Fibroblast of skin of left biceps (primary cell): ENCODE results near the gene SLC25A5.
"Not testable (repeated sequence)": the region's sequence is repeated elsewhere in the genome, so short reads cannot be mapped to it uniquely, and the experiment has no call there.

Experiments used
- DNase-seq, 2 experiments: peaks; one replicate each; pipeline ENCODE4 v3.0.0-alpha.2; 2013; ENCODE audit warnings: low read depth in 2 of 2

Gene SLC25A5

DNA sequence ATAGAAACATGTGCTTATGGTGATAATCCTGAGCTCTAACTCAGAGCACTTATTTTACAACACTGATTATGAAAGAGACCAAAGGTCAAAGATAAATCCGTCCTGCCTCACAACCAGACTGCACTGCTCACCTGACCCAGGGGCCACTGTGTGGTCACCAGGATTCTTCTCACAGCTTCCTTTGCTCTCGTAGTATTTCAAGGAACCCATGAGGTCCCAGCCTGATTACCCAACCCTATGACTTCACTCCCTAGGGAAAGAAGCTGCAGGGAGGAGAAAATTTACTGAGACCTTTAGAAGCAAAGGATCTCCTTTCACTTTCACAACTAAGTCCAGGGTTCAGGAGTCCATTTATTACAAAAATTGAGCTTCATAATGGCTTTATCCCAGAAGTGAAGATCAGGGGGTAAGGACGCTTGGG, 9.6 kb downstream of the SLC25A5 start:
- DNase-seq = no peak

DNA sequence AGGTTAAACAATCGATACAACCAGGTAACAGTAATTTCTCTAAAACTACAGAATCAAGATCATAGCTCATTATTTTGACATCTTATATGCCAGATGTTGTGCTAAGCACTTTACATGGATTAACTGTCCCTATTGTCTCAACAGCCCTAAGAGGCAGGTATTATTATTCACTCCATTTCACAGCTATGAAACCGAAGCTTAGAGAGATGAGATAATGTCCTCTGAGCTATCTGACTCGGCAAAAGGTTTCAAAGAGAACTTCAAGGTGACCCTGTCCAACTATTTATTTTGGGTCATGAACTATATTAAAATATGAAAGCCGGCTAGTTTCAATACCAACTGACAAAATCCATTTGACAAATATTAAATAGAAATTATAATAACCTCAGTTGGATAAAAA, 10.3 kb downstream of the SLC25A5 start:
- no peak for DNase-seq

DNA sequence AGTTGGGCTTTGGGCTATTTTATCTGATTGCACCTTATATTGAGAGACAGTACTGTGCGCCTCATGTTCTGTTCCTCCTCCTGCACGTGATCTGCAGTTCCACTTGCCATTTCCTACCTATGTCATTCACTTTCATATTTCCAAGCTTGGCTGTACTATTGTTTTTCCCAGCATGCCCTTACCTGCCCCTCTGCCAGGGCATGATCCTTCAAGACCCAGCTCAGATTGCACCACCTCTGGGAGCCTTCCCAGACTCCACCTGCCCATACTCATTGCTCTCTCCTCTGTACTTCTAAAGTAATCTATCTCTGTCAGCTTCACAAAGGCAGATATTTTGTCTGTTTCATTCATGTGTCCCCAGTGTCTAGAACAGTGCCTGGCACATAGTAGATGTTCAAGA, 11.6 kb downstream of the SLC25A5 start:
- DNase-seq = no peak

DNA sequence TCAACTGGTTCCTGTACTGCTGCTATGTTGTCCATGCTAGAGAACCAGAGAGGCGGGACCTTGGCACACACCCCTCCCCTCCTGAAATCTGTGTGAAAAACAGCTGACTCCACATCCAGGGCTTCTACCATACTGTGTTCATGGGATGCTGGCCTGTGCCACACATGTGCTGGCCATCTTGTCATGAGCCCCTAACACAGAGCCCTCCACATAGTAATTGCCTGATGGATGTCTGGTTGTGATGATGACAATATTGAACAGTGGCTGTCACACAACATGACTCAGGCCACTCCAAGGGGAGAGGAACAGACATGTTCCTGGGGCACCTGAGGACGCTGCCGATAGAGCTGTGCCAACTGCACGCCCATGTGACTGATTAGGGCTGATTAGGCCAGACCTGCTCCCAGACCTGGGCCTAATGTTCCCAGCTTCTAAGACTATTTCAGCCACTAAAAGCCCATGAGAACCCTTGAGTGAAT, 13.1 kb downstream of the SLC25A5 start:
- DNase-seq = no peak

DNA sequence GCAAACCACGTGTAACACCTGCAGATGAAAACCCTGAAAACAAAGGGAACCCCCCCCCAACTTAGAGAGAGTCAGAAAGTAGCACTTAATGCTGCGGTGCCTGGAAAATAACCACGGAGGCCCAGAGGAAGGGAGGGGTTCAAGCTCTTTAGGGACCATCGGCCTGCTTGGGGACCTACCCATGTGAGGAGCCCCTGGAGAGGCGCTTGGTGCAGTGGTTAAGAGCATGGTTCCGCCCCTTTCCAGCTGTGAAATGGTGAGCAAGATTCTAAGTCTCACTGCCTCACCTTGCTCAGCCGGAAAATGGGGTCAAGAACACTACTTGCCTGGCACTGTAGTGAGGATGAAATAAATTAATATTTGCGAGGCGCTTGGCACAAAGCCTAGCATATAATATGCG, 13.8 kb downstream of the SLC25A5 start:
- no peak for DNase-seq

DNA sequence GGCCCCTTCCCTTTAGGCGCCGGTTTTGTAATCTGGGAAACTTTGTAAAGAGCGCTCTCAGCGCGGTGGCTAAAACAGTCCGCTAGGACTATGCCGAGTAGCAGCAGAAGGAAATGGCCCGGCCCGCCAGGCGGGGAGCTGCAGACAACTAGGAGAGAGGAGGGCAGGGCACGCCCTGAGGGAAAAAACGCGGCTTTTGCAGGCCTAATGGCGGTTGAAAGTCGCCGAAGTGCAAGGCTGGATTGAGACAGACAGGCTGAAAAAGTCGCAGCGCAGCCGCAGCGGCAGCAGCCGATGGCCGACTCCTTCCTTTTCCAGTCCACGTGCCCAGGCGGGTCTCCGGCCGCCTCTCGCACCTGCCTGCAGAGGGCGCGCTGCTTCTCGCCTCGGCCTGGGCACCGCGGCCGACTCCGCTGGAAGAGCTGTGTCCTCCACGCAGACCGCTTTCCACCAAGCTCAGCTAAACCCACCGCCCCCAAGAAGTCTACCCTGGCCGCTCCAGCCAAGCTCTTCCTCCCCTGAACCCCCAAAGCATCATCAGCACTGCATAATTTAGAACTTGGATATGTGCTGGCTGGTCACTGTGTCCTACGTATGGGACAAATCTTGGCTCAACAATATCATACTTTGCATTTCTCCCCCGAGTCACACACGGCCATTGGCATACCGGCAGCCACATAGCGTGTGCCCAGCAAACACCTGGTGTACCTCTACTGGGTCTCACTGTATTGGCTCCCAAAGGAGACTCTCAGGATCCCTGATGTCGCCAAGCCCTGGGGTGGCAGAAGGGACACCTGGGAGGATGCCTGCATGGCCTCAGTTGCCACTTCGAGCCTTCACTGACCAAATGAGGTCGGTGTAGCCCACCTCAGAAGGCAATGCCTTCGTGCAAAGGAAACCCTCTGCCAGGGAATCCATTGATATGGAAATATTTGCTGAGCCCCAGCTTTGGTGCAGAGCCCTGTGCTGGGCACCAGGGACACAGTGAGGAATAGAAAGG, 14.5 kb downstream of the SLC25A5 start:
- DNase-seq = no peak

DNA sequence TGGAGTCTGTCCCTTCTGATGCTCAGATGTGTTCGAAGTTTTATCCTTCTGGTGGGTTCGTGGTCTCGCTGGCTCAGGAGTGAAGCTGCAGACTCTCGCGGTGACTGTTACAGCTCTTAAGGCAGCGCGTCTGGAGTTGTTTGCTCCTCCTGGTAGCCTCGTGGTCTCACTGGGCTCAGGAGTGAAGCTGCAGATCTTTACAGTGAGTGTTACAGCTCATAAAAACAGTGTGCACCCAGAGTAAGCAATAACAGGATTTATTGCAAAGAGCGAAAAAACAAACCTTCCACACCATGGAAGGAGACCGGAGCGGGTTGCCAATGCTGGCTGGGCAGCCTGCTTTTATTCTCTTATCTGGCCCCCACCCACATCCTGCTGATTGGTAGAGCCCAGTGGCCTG, 18.5 kb downstream of the SLC25A5 start:
- DNase-seq = no peak

DNA sequence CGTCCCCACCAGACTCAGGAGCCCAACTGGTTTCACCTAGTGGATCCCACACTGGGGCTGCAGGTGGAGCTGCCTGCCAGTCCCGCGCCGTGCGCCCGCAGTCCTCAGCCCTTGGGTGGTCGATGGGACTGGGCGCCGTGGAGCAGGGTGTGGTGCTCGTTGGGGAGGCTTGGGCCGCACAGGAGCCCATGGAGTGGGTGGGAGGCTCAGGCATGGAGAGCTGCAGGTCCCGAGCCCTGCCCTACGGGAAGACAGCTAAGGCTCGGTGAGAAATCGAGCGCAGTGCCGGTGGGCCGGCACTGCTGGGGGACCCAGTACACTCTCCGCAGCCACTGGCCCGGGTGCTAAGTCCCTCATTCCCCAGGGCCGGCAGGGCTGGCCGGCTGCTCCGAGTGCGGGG, 19.5 kb downstream of the SLC25A5 start:
- DNase-seq = not testable (repeated sequence)

DNA sequence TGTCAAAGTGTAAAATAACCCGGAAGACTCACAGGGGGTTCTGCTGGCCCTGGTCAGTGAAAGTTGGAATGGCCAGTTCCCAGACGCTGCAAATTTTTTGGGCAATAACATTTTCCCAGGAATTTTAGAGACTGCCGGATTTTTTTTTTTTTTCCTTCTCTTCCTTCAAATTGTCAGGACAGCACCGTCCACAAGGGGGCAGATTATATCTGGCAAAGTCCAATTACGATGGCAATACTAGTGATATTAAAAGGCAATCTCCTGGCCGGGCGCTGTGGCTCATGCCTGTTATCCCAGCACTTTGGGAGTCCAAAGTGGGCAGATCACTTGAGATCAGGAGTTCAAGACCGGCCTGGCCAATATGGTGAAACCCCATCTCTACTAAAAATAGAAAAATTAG, 20.5 kb downstream of the SLC25A5 start:
- no peak for DNase-seq

DNA sequence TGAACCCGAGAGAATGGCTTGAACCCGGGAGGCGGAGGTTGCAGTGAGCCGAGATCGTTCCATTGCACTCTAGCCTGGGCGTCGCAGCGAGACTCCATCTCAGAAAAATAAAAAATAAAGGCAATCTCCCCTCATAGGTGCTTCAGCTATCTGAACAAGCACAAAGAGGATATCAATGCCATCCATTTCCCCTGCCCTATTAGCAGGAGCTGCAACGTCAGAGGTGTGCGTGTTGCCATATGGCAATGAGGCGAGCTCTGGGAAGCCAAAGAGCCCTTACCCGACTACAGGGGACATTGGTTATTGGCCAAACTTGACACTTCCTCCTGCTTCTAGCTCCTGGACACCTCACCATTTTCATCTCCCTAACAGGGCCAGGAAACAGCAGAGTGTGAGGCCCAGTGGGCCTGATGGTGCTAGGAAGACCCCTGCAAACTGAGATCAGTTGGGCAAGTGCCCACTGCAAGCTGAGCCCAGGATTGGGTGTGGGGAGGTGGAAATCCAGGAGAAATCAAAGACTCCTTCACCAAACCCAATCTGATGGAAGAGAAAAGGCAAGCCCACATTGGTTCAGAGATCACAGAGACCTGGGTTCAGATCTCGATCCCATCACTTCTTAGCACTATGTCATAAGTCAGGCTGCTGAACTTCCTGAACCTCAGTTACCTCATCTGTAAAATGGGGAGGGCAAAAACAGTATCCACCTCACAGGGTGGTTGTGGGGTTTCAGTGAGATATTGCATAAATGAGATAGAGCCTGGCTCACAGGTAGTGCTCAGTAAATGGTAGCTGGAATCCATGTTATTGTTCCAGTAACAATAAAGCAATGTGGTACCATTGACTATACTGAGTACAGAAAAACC, 21.2 kb downstream of the SLC25A5 start:
- no peak for DNase-seq

DNA sequence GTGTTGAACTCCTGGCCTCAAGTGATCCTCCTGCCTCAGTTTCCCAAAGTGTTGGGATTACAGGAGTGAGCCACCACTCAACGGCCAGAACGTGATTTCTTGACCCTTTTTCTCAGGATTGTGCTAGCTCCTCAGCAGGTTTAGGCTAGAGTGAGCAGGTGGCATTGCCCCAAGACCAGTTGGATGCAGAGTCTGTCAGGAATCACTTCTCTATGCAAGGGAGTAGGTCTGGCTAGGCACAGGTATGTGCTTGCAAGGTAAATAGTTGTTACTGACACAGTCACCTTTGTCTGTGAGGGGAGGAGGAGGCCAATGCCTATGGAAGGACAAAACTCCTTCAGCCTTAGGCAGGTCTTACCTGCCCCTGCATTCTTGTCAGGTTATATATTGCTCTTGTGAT, 24.2 kb downstream of the SLC25A5 start:
- no peak for DNase-seq

DNA sequence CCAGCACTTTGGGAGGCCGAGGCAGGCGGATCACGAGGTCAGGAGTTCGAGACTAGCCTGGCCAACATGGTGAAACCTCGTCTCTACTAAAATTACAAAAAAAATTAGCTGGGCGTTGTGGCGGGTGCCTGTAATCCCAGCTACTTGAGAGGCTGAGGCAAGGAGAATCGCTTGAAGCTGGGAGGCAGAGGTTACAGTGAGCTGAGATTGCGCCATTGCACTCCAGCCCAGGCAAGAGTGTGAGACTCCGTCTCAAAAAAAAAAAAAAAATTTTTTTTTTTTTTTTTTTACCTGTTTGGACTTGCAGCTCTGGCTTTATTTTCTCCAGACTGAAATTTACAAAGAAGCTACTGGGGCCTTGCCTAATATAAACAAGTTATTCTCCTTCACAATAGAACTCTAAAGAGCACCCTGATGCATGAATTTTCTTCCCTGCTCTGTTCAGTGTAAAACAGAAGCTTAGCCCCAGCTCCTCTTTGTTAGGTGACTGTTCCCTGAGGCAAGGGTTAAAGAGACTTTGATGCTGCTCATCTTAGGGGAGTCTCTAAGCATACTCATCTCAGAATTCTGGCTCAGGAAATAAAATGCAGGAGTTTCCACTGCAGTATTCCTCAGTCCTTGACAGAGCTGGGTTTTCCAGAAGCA, 25.7 kb downstream of the SLC25A5 start:
- not testable (repeated sequence) for DNase-seq

DNA sequence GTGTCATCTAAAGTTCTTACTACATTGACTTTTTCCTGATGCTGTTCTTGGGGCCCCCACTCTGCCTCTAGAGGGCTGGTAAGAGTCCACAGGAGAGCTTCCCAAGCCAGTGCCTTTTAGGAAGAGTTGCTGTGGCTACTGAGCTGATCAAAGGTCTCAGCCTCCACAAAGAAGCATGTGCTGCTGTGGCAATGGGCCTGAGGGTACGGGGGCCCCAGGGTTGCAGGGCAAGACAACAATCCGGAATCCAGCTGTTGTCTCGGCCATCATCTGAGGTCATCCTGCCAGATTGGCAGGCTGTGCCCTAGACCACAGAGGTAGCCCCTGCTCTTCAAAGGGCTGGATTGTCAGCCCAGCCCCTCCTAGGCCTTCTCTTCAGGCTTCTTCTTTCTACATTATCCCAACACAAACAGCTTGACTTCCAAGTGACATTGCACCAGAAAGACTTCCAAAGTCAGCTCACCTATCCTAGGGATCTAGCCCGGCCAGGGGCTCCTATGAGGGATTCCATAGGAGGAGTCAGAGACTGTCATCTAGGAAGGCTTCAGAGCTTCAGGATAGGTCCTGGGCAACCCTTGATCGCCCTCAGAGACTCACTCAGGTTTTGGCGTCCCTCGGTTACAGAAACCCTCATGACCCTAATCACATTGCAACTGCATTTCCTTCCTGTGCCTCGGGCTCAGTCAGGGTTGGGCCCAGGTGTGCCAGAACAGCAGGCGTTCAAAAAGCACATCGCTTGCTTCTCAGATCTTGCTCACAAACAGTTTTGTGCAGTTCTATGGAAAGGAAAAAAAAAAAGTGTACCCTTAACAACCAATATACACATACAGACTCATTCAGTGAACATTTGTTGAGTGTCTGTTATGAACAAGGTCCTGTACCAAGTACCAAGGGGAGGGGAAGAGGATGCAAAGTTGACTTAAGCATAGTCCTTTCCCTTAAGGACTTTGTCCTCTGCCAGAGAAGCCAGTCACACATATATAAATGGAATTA, 27.8 kb downstream of the SLC25A5 start:
- DNase-seq = no peak

DNA sequence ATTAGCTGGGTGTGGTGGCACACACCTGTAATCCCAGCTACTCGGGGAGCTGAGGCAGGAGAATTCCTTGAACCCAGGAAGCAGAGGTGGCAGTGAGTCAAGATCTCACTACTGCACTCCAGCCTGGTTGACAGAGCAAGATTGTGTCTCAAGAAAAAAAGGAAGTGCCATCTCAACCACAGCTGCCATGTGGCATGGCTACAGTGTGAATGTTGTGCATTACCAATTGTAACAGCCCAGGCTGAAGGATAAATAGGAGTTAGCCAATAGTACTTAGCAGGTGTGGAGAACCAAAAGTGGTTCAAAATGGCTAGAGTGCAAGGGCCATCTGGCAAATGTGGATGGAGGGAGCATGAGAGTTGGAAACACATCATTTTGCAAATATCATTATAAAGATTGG, 28.9 kb downstream of the SLC25A5 start:
- DNase-seq = no peak

DNA sequence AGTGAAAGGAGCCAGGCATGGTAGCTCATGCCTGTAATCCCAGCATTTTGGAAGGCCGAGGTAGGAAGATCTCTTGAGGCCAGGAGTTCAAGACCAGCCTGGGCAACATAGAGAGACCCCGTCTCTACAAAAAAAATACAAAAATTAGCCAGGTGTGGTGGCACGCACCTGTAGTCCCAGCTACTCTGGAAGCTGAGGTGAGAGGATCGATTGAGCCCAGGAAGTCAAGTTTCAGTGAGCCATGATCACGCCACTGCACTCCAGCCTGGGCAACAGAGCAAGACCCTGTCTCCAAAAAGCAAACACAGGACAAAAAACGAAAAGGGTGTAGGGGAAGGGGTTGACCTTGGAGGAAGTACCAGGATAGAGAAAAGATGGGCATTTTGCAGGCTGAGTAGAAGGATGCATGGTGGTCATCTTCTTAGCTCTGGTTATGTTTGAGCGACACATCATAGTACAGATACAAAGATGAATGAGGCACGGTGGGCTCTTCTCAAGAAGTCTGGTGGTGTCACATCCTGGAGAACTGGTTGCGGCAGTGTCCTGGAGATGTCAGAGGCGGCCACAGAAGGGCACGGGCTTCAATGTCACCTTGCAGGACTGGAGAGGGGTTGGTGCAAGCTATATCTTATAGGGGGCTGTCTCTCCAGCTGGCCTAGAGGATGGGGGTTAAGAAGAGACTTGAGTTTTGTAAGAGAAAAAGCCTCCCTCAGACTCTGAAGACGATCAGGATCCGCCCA, 32.0 kb downstream of the SLC25A5 start:
- DNase-seq = no peak

DNA sequence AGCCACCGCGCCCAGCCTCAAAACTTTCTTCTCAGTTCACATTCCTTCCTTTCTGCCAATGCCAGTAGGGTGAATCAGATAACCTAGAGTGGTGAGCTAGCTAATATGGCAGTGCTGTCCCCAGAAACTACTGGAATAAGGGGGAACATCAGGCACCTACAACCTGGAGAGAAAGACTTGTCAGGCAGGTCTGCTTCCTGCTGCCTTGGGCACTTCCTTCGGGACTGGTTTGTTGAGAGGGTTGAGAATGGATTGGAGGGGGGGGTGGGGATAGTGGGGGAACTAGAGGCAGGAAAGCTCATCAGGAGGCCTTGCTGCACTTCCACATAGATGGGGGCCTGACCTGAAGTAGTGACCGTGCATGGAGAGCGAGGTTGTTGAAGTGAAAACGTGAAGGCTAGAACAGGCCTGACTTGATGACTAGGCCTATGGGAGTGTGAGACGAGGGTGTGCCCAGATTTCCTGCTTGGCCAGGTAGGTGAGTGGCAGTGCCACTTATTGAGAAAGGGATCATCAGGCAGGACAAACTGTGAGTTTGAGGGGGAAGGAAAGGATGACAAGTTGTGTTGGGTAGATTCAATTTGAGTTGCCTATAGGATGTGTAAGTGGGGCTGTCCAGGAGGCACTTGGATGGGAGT, 33.4 kb downstream of the SLC25A5 start:
- no peak for DNase-seq

DNA sequence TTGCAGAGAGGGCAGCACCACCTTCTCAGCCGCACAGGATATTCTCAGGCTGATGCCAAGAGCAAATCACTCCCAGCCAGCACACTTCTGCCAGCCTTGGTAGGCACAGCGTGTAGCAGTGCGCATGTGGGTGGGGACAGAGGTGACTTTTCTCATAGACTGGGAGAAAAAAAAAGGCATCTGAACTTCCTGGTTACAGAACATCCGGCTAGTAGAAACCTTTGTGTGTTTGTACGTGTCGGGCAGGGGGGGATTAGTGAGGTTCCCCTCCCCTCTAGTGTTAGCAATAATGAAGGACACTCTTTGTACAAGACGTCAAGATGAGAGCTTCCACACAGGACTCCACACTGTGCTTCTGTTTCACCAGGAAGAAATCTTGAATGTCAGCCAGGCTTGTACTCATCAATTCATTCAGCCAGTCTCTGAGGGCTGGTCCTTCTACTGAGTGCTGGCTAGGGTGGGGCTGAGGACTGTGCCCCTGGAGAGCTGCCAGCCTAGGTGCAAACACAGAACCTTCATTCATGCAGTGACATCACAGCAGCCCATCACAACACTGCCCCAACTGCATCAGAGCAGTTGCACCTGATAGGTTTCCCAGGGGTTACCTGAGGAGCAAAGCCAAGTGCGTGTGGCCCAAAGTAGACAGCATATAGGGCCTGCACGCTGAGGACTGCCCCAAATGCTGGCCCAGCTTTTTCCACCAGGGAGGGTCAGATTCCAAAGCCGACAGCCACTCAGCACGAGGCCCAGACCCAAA, 34.7 kb downstream of the SLC25A5 start:
- DNase-seq = no peak

DNA sequence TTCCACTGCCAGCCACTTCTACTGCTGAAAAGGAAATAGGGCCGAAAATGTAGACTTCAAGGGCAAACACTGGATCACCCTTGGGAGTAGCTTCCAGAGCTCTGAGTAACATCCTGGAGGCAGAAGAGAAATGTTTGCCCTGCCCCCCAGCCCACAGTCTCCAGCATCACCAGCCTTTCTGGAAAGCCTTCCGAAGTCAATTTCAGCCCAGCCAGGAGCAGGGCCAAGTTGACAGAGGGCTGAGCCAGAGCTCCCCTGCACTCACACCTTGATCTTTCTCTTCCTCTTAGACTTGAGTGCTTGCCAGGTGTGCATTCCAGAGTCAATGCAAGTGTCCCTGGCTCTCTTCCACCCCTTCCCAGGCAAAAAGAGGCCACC, 35.2 kb downstream of the SLC25A5 start:
- DNase-seq = peak; percentile 67 to 70

DNA sequence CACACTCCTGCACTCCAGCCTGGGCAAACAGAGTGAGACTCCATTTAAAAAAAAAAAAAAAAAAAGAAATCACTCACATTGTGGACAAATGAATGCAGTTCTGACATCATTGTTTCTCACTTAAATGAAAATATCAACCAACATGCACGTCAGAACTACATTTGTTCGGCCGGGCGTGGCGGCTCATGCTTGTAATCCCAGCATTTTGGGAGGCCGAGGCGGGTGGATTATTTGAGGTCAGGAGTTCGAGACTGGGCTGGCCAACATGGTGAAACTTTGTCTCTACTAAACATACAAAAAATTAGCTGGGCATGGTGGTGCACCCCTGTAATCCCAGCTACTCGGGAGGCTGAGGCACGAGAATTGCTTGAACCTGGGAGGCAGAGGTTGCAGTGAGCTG, 36.9 kb downstream of the SLC25A5 start:
- not testable (repeated sequence) for DNase-seq
